HG02943 (cell line): ENCODE data around the gene LRRC55.

Source experiments
- ATAC-seq: cut with Tn5 transposase; IDR thresholded peaks from one replicate; pipeline ENCODE4 v1.9.1; 2021; ENCODE audit warnings: mild to moderate bottlenecking, low read depth, moderate library complexity; ENCODE audit not compliant: unreplicated experiment

LRRC55 gene

DNA sequence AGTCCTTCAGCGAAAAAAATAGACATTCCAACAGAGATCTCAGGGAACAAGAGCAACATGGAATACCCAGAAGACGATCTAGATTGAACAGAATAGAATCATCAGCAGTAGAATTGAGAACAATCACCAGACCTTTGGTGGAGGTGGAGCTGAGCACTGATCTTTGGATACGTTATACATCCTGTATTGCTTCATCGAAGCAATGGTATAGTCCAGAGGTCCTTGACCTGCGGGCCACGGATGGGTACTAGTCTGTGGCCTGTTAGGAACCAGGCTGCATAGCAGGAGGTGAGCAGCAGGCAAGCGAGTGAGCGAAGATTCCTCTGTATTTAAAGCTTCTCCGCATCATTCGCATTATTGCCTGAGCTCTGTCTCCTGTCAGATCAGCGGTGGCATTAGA lies 17.6 kb downstream of the LRRC55 start:
- no peak for ATAC-seq

- ATAC-seq, result no peak
Measured at GRCh38 chr11:57200917-57201316, 19.2 kb downstream of the LRRC55 start.

- ATAC-seq, result no peak
Measured at GRCh38 chr11:57202281-57202680, 20.5 kb downstream of the LRRC55 start.

GRCh38 chr11:57203359-57203758 lies 21.6 kb downstream of the LRRC55 start:
- no peak for ATAC-seq

DNA sequence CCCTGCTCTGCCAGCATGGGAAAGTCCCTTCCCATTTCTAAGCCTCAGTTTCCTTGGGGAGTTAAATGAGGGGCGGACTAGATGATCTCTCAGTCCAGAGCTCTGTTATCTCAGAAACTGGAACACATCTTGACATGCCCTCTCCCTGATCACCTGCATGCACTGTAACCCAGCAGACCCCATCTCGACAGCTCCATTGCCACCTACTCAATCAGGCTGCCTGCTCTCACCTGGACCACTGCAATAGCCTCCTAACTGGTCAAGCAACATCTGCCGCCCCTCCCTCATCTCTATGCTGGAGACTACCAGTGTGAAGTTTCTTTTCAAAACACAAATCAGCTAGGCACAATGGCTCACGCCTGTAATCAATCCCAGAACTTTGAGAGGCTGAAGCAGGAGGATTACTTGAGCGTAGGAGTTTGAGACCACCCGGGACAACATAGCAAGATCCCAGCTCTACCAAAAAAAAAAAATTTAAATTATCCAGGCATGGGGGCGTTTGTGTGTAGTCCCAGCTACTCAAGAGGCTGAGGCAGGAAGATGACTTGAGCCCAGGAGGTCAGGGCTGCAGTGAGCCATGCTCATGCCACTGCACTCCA lies 22.2 kb downstream of the LRRC55 start:
- no peak for ATAC-seq

- ATAC-seq, result no peak
Measured at GRCh38 chr11:57205041-57205641, 23.4 kb downstream of the LRRC55 start.

DNA sequence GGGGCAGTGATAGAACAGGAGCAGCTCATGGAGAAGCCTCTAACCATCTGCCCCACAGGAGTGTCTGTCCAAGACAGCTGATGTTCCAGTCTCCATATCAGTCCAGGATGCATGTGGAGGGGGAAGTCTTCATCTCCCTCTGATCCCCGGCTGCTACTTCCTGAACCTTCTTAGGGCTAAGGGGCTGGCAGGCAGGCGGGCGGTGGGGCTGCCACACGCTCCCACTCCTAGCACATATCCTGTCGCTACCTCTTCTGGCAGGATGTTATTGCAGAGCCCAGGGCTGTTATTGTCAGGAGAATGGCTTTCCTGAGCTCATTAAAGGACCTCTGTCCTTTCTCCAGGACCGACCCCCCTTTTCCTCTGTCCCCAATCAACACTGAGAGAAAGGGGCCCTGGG lies 25.4 kb downstream of the LRRC55 start:
- ATAC-seq, result no peak

DNA sequence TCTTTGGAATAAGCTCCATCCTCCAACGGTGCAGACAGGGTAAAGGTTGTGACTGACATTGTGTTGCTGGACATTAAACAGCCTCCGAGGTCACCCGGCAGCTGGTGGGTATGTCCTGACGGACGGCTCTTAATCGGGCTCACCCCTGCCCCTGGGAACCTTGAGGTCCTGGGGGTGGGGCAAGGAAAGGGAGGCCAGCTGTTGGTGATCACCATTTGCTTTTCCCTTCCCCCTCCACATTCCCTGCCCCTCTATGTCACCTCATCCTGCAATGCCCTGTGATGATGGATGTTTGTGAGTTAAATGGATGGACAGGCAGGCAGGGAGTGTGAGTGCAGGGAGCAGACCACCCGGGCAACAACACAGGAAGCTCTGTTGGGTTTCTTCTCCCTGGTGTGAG lies 29.0 kb downstream of the LRRC55 start:
- no peak for ATAC-seq

DNA sequence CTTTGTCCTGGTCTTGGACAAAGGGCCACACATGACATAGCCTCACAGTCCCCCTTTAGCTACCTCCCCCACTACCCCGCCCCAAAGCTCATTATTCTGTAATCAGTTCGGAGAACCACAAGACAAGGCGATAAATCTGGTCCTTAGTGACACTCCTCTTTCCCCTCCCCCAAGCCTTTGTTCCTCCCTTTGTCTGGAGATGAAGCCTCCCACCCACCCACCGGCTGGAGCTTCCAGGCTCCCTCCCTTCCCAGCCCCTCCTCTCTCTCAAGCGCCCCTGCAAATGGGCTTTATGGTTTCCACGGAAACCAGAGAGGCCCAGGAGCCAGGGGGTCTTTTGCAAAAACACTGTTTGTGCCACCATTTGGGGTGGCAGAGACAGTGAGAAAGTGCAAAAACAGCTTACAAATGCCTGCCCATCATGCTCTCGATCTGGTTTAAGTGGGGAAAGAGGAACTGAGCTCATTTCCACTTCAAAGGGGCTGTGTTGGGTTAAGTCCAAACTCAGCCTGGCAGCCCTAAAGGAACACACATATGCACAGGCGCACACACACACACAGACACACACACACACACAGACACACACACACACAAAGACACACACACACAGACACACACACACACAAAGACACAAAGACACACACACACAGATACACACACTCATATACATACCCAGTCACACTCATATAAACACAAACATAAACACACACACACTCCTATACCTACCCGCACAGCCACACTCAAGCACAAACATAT lies 31.8 kb downstream of the LRRC55 start:
- ATAC-seq, result no peak

GRCh38 chr11:57214098-57214417 lies 32.3 kb downstream of the LRRC55 start:
- ATAC-seq, result no peak

DNA sequence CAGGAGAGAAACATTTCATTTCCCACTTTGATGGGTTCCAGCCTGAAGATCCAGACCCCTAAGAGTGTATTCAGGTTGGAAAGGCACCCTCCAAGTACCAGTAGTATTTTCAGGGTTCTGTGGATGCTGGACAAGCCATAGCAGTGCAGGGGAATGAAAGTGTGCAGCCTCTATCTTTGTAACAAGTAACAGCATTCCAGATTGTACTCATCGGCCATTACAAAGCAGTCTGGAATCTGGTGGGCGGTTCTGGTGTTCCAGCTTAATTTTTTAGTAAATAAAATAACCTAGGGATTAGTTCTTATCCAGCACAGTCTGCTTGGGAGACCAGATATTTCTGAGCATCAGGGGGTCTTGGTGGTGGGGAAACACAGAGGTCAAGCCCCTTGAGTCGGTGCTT lies 32.7 kb downstream of the LRRC55 start:
- no peak for ATAC-seq

GRCh38 chr11:57216463-57216862 lies 34.7 kb downstream of the LRRC55 start:
- no peak for ATAC-seq

DNA sequence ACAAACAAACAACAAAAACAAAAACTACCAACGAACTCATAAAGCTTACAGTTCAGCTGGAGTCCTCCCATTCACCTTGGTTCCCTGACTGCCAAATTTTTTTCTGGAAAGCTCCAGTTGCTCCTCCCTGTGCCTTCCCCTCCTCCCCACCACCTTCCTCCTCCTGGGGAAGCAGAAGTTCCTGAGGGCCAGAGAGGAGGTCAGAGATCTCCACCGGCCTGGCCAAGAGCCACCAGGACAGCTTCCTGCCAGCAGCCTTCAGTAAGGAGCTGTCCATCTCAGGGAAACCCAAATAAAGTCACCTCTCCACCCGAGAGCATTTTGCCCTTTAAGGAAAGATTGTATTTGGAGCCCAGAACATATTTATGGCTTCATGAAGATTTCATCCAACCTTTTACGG lies 35.3 kb downstream of the LRRC55 start:
- ATAC-seq, result no peak

DNA sequence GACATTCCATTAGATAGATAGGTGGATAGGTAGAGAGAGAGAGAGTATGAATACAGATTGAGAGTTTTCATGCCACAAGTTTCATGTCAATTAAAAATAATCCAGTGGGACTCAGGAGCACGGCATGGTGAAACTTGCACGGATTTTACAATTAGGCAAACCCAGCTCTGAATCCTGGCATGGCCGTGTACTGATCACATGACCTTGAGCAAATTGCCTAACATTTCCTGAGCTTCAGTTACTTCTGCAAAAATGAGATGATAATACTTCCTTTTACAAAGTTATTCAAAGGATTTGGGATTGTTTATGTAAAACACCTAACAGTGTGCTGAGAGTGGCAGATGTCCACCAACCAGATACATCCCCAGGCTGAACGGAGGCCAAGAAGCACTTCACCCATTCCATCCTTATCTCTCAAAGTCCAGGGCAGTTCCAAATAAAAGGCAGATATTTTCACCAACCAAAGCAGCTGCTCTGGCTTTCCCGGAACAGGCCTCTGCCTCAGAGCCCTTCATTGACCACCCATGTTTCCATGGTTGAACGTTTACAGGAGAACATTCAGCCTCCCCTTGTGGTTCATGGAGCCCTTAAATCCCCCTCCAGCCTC lies 37.4 kb downstream of the LRRC55 start:
- ATAC-seq, result no peak

- ATAC-seq, result no peak
Measured at GRCh38 chr11:57222239-57222638, 40.5 kb downstream of the LRRC55 start.

GRCh38 chr11:57223601-57224000 lies 41.8 kb downstream of the LRRC55 start:
- ATAC-seq, result no peak

DNA sequence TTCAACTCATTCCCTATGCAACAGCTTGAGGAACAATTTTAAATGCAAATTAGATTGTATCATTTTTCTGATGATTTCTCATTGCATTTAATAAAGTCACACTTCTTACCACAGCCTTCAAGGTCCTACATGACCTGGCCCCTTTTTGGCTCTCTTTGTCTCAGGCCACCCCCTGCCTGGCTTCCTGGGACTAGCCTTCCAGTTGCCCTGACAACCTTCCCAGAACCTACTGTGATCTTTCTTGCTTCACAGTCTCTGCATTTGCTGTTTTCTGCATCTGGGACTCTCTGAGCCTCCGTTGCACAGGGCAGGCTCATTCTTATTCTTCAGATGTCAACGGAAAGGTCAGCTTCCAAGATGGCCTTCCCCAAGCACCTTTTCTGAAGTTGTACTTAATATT lies 42.4 kb downstream of the LRRC55 start:
- ATAC-seq, result no peak

DNA sequence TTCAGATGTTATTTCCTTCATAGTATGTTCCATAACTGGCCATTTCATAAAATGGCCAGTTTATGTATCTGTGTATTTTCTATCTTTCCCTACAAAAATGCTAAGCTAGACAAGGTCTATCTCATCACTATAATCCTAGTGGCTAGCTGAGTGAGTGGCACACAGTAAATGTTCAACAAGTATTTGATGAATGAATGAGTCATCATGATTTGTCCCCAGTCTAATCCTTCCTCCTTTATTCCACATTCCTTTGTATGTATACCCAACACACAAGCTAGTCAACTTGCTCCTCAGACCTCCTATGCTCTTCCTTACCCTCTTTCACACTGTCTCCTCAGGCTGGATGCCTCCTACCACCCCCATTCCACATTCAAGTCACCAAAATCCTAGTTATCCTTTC lies 42.8 kb downstream of the LRRC55 start:
- ATAC-seq, result no peak

- ATAC-seq, result no peak
Measured at GRCh38 chr11:57228600-57228999, 46.8 kb downstream of the LRRC55 start.

GRCh38 chr11:57230316-57230715 lies 48.6 kb downstream of the LRRC55 start:
- no peak for ATAC-seq

DNA sequence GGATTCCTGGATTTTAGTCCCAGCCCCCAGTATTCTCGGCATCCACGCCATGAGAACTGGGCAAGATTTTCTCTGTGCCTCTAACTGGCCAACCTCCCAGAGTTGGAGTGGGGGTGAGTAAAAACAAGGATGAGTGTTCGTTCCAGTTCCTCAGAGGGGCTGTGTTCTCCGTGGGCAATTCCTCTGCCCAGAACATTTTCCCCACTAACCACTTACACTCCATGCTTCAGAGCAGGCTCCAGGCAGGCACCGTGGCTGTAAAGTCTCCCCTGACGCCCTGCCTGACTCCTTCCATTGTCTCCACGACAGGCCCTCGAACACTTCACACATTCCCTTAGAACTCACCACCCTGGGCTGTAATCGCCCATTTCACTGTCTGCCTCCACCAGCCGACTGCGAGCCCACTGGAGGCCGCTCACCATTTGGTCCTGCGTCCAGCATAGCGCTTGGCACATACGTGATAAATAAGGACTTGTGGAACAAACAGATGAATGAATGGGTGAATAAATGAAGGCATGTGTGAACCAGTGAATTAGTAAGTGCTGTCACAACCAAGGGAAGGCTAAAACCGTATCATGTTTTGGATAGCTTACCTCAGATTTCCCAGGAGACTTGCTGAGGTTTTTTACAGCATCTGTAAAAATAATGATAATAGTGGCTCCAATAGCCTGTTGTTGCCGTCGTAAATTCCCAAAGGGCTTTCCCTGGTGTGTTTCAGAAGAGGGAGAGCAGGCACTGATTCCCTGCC lies 49.2 kb downstream of the LRRC55 start:
- ATAC-seq, result no peak
